Endodermal cell (in vitro differentiated cells): ENCODE measurements around the gene KTN1. TPM values are rescaled to one million over a fixed set of nuclear protein-coding genes. Genes with fewer than 3 reads are reported as not detected.

Experiments used
- DNase-seq: peaks from one replicate; pipeline ENCODE4 v3.0.0-alpha.2; 2017
- H3K27ac ChIP-seq: 2 replicates; pipeline ENCODE4 v1.5.1; 2013; ENCODE audit warnings: mild to moderate bottlenecking, low read depth, low read length, moderate library complexity
- H3K27me3 ChIP-seq: 2 replicates; pipeline ENCODE4 v1.6.1; 2013; ENCODE audit warnings: mild to moderate bottlenecking, low read length, moderate library complexity; ENCODE audit not compliant: insufficient read depth, control insufficient read depth, poor library complexity, severe bottlenecking
- H3K36me3 ChIP-seq: 2 replicates; pipeline ENCODE4 v1.7.0; 2013; ENCODE audit warnings: mild to moderate bottlenecking, low read length, moderate library complexity; ENCODE audit not compliant: control insufficient read depth, insufficient read depth
- H3K4me1 ChIP-seq: one replicate; pipeline ENCODE4 v1.7.0; 2013; ENCODE audit warnings: low read length; ENCODE audit not compliant: control insufficient read depth, insufficient read depth
- H3K4me3 ChIP-seq: 2 replicates; pipeline ENCODE4 v1.5.1; 2013; ENCODE audit warnings: mild to moderate bottlenecking, low read length, moderate library complexity
- H3K9ac ChIP-seq: 2 replicates; pipeline ENCODE4 v1.6.1; 2013; ENCODE audit warnings: mild to moderate bottlenecking, low read length, moderate library complexity; ENCODE audit not compliant: poor library complexity, severe bottlenecking; ENCODE audit errors: extremely low read depth
- H3K9me3 ChIP-seq: 2 replicates; pipeline ENCODE4 v1.6.1; 2013; ENCODE audit warnings: mild to moderate bottlenecking, low read length, moderate library complexity; ENCODE audit not compliant: control insufficient read depth
- H3K27ac Mint-ChIP-seq: 2 replicates; pipeline ENCODE4 v1.8.0; 2020; ENCODE audit warnings: mixed read lengths
- H3K27me3 Mint-ChIP-seq: 2 replicates; pipeline ENCODE4 v1.8.0; 2021; ENCODE audit warnings: mild to moderate bottlenecking, mixed read lengths; ENCODE audit not compliant: insufficient read depth
- H3K36me3 Mint-ChIP-seq: 2 replicates; pipeline ENCODE4 v1.8.0; 2020; ENCODE audit warnings: low read depth, mixed read lengths
- H3K4me1 Mint-ChIP-seq: 2 replicates; pipeline ENCODE4 v1.8.0; 2020; ENCODE audit warnings: mixed read lengths
- H3K4me3 Mint-ChIP-seq: 2 replicates; pipeline ENCODE4 v1.8.0; 2020; ENCODE audit warnings: mild to moderate bottlenecking, moderate library complexity, mixed read lengths
- H3K9me3 Mint-ChIP-seq: 2 replicates; pipeline ENCODE4 v1.8.0; 2020; ENCODE audit warnings: mild to moderate bottlenecking, mixed read lengths
- WGBS, 2 experiments: methylation state at CpG; one replicate each; pipeline versions ENCODE4 v1.1.5 to v1.1.7; 2013; ENCODE audit warnings: missing lambda C conversion rate in 2 of 2, mixed read lengths in 1 of 2; ENCODE audit not compliant: insufficient coverage in 1 of 2, insufficient read length in 1 of 2; 5-methylcytosine and 5-hydroxymethylcytosine counted together
- total RNA-seq, 2 donors: library from RNA; stranded (reverse); fragmentation: NEBNext Ultra II Directional in 1 of 2; extraction: Animal tissue kit (Norgen Biotek cat#: 25700) in 1 of 2; gene quantifications; 2 replicates in 1 of 2; 3 replicates in 1 of 2; pipeline ENCODE4 v1.2.1, GENCODE V29; 2021
- TF ChIP-seq, protein P1 (sequence below): fragments of 200-600 bp; sonication (generic); conservative IDR thresholded peaks from 2 replicates; pipeline ENCODE4 v1.5.0; 2021; ENCODE audit warnings: antibody characterized with exemption, mild to moderate bottlenecking

Gene KTN1
- total RNA-seq, 2 donors from 2014 or later: 215 to 239 TPM

DNA sequence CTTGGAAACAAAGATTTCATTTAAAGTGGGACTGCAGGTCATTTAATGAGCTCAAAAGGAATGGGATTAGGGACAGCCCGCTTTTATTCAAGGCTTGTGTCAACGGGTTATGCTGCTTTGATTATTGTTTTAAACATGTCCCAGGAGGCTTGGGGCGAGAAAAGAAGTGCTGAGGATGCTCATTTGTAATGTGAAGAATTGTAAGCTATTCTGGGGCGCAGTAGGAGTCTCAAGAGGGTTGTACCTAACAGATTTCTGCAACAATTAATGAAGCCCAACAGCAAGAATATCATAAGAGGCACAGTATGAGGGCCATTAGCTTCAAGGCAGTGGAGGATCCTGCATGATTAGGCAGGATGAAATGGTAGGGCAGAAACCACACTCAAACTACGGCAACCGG lies 122.5 kb downstream of the KTN1 start:
- no peak overlapping the region for H3K4me3 Mint-ChIP-seq
- no peak overlapping the region for H3K27ac Mint-ChIP-seq
- Histone ChIP-seq H3K4me3 (no peak overlapping the region), H3K36me3 (peaks cover 8% of the 10 kb centered on the region), H3K4me1 (peaks cover 3% of the 10 kb centered on the region), H3K9me3 (peaks cover 7% of the 10 kb centered on the region), H3K27ac (no peak overlapping the region), H3K27me3 (no peaks in the 10 kb centered on the region), H3K9ac (no peak overlapping the region)
- peaks cover 31% of the 10 kb centered on the region for H3K27me3 Mint-ChIP-seq
- 88 to 91% methylated on average over 6 of the region's 6 CpGs for WGBS, 2 experiments
- TF ChIP-seq, protein P1, sequence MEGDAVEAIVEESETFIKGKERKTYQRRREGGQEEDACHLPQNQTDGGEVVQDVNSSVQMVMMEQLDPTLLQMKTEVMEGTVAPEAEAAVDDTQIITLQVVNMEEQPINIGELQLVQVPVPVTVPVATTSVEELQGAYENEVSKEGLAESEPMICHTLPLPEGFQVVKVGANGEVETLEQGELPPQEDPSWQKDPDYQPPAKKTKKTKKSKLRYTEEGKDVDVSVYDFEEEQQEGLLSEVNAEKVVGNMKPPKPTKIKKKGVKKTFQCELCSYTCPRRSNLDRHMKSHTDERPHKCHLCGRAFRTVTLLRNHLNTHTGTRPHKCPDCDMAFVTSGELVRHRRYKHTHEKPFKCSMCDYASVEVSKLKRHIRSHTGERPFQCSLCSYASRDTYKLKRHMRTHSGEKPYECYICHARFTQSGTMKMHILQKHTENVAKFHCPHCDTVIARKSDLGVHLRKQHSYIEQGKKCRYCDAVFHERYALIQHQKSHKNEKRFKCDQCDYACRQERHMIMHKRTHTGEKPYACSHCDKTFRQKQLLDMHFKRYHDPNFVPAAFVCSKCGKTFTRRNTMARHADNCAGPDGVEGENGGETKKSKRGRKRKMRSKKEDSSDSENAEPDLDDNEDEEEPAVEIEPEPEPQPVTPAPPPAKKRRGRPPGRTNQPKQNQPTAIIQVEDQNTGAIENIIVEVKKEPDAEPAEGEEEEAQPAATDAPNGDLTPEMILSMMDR: no peak
- H3K9me3 Mint-ChIP-seq: peaks cover 11% of the 10 kb centered on the region
- peaks cover 9% of the 10 kb centered on the region for H3K4me1 Mint-ChIP-seq
- H3K36me3 Mint-ChIP-seq: peaks cover 22% of the 10 kb centered on the region
- no peak for DNase-seq

DNA sequence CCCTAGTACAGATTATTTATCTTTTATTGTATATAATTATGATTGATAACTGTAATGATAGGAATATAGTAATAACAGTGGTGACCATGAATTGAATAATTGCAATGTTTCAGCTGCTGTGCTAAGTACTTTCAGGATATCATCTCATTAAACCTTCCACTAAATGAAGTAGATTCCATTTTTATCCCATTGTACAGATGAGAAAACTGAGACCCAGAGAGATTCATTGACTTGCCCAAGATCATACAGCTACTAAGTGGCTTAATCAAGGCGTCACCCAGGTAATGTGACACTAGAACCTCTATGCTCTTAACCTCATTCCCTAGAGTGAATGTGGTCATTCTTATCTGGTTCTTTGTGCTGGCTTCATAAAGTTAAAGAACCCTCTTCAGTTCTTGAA lies 124.6 kb downstream of the KTN1 start:
- no peak overlapping the region for H3K4me3 Mint-ChIP-seq
- no peak overlapping the region for H3K9ac ChIP-seq
- TF ChIP-seq, protein P1: no peak

DNA sequence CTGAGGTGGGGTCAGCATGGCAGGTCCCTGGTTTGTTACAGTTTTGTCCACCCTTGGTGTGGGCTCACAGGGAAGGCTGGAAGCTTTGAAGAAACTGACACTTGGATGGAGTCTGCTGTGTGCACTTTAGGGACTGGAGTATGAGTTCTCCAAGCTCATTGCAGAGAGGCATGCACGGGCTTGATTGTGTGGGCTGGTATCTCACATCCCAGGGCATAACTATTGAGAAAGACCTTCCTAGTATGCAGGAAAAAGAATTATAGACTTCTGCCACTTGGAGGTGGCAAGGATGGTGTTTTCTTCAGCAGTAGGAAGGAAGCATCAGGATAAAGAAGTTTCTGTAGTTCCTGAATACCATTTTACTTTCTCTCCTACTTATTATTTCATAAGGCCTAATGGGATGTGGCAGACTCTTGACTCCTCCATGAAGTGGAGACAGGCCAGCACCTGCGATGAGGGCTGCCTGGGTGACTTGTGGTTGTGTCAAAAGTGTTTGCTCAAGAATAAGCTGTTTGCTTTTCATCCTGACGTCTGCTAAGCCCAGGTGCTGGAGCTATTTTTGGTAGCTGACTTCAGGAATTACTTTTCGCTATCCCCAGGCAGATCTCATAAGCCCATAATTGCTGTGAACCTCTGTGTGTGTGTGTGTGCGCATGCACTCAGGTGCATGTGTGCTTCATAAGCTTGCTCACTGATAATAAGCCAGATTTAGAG lies 125.8 kb downstream of the KTN1 start:
- H3K36me3 ChIP-seq: peaks cover 7% of the 10 kb centered on the region
- Mint-ChIP-seq H3K36me3 (peaks cover 12% of the 10 kb centered on the region), H3K9me3 (peaks cover 10% of the 10 kb centered on the region), H3K27ac (no peak overlapping the region), H3K4me3 (no peak overlapping the region), H3K27me3 (peaks cover 16% of the 10 kb centered on the region), H3K4me1 (no peaks in the 10 kb centered on the region)
- no peak overlapping the region for H3K4me3 ChIP-seq
- H3K9me3 ChIP-seq: peaks cover 5% of the 10 kb centered on the region
- no peaks in the 10 kb centered on the region for H3K27me3 ChIP-seq
- 80 to 89% methylated on average over 1 to 5 of the region's 5 CpGs for WGBS, 2 experiments
- no peaks in the 10 kb centered on the region for H3K4me1 ChIP-seq
- DNase-seq: no peak
- TF ChIP-seq, protein P1: no peak
- no peak overlapping the region for H3K27ac ChIP-seq
- no peak overlapping the region for H3K9ac ChIP-seq

More for the DNA sequence above, 124.6 kb downstream of the KTN1 start:
- no peaks in the 10 kb centered on the region for H3K4me1 Mint-ChIP-seq
- Histone ChIP-seq H3K9me3 (peaks cover 7% of the 10 kb centered on the region), H3K27ac (no peak overlapping the region), H3K4me1 (no peaks in the 10 kb centered on the region), H3K27me3 (no peaks in the 10 kb centered on the region), H3K36me3 (peaks cover 8% of the 10 kb centered on the region), H3K4me3 (no peak overlapping the region)
- H3K27me3 Mint-ChIP-seq: peaks cover 25% of the 10 kb centered on the region
- peaks cover 11% of the 10 kb centered on the region for H3K9me3 Mint-ChIP-seq
- peaks cover 18% of the 10 kb centered on the region for H3K36me3 Mint-ChIP-seq
- no peak for DNase-seq
- no peak overlapping the region for H3K27ac Mint-ChIP-seq
- 88 to 96% methylated on average over 1 of the region's 1 CpG for WGBS, 2 experiments
